ENCODE measurements around the gene ZFP64. TPM values are rescaled to one million over a fixed set of nuclear protein-coding genes. Genes with fewer than 3 reads are reported as not detected.

Gene ZFP64
- total and polyA plus RNA-seq, 10 donors: 3.2 to 16.5 (median 11.2) TPM

- no peak for DNase-seq
- Histone ChIP-seq H3K36me3 (no peaks in the 10 kb centered on the region), H3K9me3 (peaks cover 0 to 58% (median 35%) of the 10 kb centered on the region in 8 donors), H3K4me1 (no peaks in the 10 kb centered on the region), H3K27me3 (replicated peaks in 1 of 7) (peaks cover 0 to 13% (median 0%) of the 10 kb centered on the region in 7 donors), H3K4me3 (no peak overlapping the region), H3K27ac (no peak overlapping the region)
- intact Hi-C loops (cut with DNase I; ENCODE audit: low total_unique reads): no loop called here
- 62 to 78% (median 72%) methylated on average over 2 of the region's 2 CpGs for WGBS, 5 donors
- TF ChIP-seq POLR2AphosphoS5 (IDR thresholded peaks at IDR 0.05) (no peak), POLR2A (IDR thresholded peaks at IDR 0.05) (no peak), CTCF (IDR thresholded peaks at IDR 0.05 in 8 of 11, conservative IDR thresholded peaks at IDR 0.05 in 3 of 11) (no peak)
Measured at GRCh38 chr20:52217689-52218395, 26.3 kb upstream of the ZFP64 start.

DNA sequence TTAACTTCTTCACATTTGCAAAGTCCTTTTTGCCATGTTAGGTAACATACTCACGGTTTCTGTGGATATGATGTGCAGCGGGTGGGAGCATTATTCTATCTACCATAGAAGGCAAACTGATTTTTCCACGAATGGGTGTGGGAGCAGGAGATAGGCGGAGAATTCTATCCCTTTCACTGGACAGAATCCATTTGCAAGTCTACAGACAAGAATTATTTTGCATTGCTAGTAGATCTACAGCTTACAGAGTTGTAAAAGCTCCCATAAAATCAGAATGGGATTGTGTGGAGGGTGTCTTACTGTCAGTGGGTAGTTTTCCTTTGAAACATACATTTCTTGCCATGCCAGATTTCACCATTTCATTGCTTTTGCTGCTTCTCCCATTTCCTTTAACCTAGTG is 22.4 kb upstream of the ZFP64 start:
- no peaks in the 10 kb centered on the region for H3K36me3 ChIP-seq
- intact Hi-C loops (cut with DNase I; ENCODE audit: low total_unique reads): no loop called here
- no peak overlapping the region for H3K27ac ChIP-seq
- 71 to 86% (median 80%) methylated on average over 4 of the region's 4 CpGs for WGBS, 5 donors
- peaks cover 0 to 13% (median 0%) of the 10 kb centered on the region in 7 donors for H3K27me3 ChIP-seq (replicated peaks in 1 of 7)
- TF ChIP-seq CTCF (IDR thresholded peaks at IDR 0.05 in 8 of 11, conservative IDR thresholded peaks at IDR 0.05 in 3 of 11) (no peak), POLR2AphosphoS5 (IDR thresholded peaks at IDR 0.05) (no peak), POLR2A (IDR thresholded peaks at IDR 0.05) (no peak)
- H3K4me1 ChIP-seq: no peaks in the 10 kb centered on the region
- no peak overlapping the region for H3K4me3 ChIP-seq
- H3K9me3 ChIP-seq: peaks cover 0 to 53% (median 33%) of the 10 kb centered on the region in 8 donors
- DNase-seq: no peak

DNA sequence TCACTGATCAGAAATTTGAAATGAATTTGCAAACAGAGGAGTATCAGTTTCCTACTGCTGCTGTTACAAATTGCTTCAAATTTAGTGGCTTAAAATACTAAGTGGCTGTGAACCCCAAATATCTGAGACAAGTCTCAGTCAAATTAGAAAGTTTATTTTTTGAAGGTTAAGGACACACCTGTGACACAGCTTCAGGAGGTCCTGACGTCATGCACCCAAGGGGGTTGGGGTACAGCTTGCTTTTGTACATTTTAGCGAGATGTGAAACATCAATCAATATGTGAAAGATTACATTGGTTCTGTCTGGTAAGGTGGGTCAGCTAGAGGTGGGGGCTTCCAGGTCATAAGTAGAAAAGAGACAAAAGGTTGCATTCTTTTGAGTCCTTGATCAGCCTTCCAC is 21.4 kb upstream of the ZFP64 start:
- Histone ChIP-seq H3K4me1 (no peaks in the 10 kb centered on the region), H3K27ac (no peak overlapping the region), H3K9me3 (peaks cover 0 to 51% (median 33%) of the 10 kb centered on the region in 8 donors), H3K36me3 (no peaks in the 10 kb centered on the region), H3K4me3 (no peak overlapping the region), H3K27me3 (replicated peaks in 1 of 7) (peaks cover 0 to 13% (median 0%) of the 10 kb centered on the region in 7 donors)
- TF ChIP-seq POLR2A (IDR thresholded peaks at IDR 0.05) (no peak), POLR2AphosphoS5 (IDR thresholded peaks at IDR 0.05) (no peak), CTCF (IDR thresholded peaks at IDR 0.05 in 8 of 11, conservative IDR thresholded peaks at IDR 0.05 in 3 of 11) (no peak)
- intact Hi-C loops (cut with DNase I; ENCODE audit: low total_unique reads): no loop called here
- WGBS, 5 donors: 70 to 84% (median 73%) methylated on average over 2 of the region's 2 CpGs
- DNase-seq: no peak

DNA sequence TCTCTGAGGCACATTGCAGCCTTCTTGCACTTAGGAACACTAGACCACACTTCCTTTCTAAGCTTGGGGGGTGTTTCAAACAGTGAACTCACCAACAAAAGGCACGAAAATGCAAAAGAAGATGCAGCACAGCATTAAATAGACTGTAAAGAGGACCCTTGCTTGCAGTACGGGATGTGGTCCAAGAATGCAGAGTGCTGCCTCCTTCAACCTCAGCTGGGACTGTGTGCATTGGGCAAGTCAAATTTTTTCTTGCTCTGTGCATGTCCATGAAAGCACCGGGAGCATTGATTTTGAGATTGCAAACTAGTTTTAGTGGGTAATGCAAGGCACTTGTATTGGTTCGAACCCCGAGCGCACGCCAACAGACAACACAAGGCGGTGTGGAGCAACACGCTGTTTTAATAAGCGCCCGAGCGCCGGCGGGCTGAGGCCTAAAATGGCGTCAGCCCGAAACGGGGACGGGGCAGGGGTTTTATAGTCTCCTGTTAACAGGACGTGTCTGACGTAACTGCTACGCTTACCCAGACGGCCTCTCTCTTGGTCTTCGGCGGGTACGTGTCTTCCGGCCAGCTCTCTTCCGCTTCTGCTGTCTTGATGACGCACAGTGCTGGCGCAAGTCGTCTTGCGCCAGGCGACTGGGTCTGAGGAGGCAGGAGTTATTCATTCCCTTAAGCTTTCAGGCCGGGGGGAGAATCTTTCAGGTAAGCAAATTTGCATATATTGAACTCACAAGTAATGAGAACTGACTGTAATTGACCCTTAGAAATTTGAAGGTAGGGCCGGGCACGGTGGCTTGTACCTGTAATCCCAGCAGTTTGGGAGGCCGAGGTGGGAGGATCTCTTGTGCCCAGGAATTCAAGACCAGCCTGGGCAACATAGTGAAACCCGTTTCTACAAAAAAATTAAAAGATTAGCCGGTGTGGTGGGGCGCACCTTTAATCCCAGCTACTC is 18.7 kb upstream of the ZFP64 start:
- H3K27me3 ChIP-seq (replicated peaks in 1 of 7): peaks cover 0 to 22% (median 0%) of the 10 kb centered on the region in 7 donors
- H3K9me3 ChIP-seq: peaks cover 0 to 38% (median 25%) of the 10 kb centered on the region in 8 donors
- no peaks in the 10 kb centered on the region for H3K36me3 ChIP-seq
- no peak overlapping the region for H3K27ac ChIP-seq
- intact Hi-C loops (cut with DNase I; ENCODE audit: low total_unique reads): no loop called here
- H3K4me3 ChIP-seq: no peak overlapping the region
- DNase-seq: no peak
- 90 to 95% (median 93%) methylated on average over 39 of the region's 39 CpGs for WGBS, 5 donors
- H3K4me1 ChIP-seq: no peaks in the 10 kb centered on the region
- TF ChIP-seq POLR2A (IDR thresholded peaks at IDR 0.05): no peak
- TF ChIP-seq CTCF (IDR thresholded peaks at IDR 0.05 in 8 of 11, conservative IDR thresholded peaks at IDR 0.05 in 3 of 11): no peak
- TF ChIP-seq POLR2AphosphoS5 (IDR thresholded peaks at IDR 0.05): no peak
